HepG2 (cell line): ENCODE results near the gene HNRNPM. TPM values are rescaled to one million over a fixed set of nuclear protein-coding genes. Genes with fewer than 3 reads are reported as not detected.

ENCODE experiments used
- ATAC-seq: fragments of 200-7000 bp; cut with Tn5 transposase; 3 replicates; pipeline ENCODE4 v1.9.1; 2020; ENCODE audit warnings: mild to moderate bottlenecking, moderate library complexity
- BruUV-seq: library from RNA; stranded (reverse); fragments of 400-500 nt; replicated peaks from 2 replicates; lab custom pipeline; 2021; lab: Mats Ljungman, UMichigan
- CTCF ChIA-PET: fragments of 300-600 bp; formaldehyde crosslinking; extraction: SDS; loops from one replicate; lab custom pipeline; 2021; ENCODE audit warnings: low total read pairs, inconsistent platforms, low intra/inter-chr PET ratio; lab: Yijun Ruan, JAX
- POLR2A ChIA-PET: fragments of 350-600 bp; sonication (Branson Sonifier 250); formaldehyde crosslinking; loops from one replicate; lab custom pipeline; 2020; ENCODE audit warnings: antibody characterized with exemption, inconsistent platforms; lab: Yijun Ruan, JAX
- DNase-seq: peaks from one replicate; pipeline ENCODE4 v3.0.0-alpha.2; 2015; ENCODE audit warnings: low spot score
- FAIRE-seq: peaks from 3 replicates; lab custom pipeline; 2011; peaks lifted over from hg19 to GRCh38; lab: Jason Lieb, UNC
- H2AFZ ChIP-seq: one replicate; pipeline ENCODE4 v1.6.1; 2011; ENCODE audit warnings: low read length, inconsistent platforms
- H3K27ac ChIP-seq: fragments of 300-600 bp; 3 replicates; pipeline ENCODE4 v1.8.0; 2011; ENCODE audit warnings: mixed run types, mild to moderate bottlenecking, mixed read lengths, low read length, inconsistent platforms; ENCODE audit not compliant: insufficient read depth; ENCODE audit errors: extremely low read length
- H3K27me3 ChIP-seq, 2 experiments: fragments of 200-600 bp in 1 of 2; 2 replicates in 1 of 2; 3 replicates in 1 of 2; pipeline versions ENCODE4 v1.6.0 to v1.8.0; 2011; ENCODE audit warnings: low read length in 2 of 2, mild to moderate bottlenecking in 2 of 2, moderate library complexity in 2 of 2, inconsistent platforms in 1 of 2; ENCODE audit not compliant: insufficient read depth in 2 of 2, control insufficient read depth in 1 of 2
- H3K36me3 ChIP-seq, 2 experiments: fragments of 200-600 bp in 1 of 2; replicated peaks in 1 of 2; 2 replicates in 1 of 2; 3 replicates in 1 of 2; pipeline versions ENCODE4 v1.5.1 to v1.8.0; 2011; ENCODE audit warnings: low read length in 2 of 2, inconsistent platforms in 1 of 2; ENCODE audit not compliant: insufficient read depth in 2 of 2, control insufficient read depth in 1 of 2
- H3K4me1 ChIP-seq: 2 replicates; pipeline ENCODE4 v1.5.1; 2012; ENCODE audit warnings: low read length, inconsistent platforms; ENCODE audit not compliant: insufficient read depth
- H3K4me2 ChIP-seq: 2 replicates; pipeline ENCODE4 v1.6.0; 2011; ENCODE audit warnings: low read depth, low read length, inconsistent platforms
- H3K4me3 ChIP-seq, 3 experiments: fragments of 200-600 bp in 1 of 3; sonication (generic), shearing (Covaris generic) in 1 of 3; replicated peaks in 1 of 3; 2 replicates each; pipeline ENCODE4 v1.5.1; 2011 to 2016; ENCODE audit warnings: low read length in 3 of 3, inconsistent platforms in 2 of 3, low read depth in 2 of 3, mild to moderate bottlenecking in 2 of 3, control low read depth in 1 of 3, mixed read lengths in 1 of 3; ENCODE audit not compliant: insufficient read depth in 1 of 3
- H3K79me2 ChIP-seq: one replicate; pipeline ENCODE4 v1.6.1; 2011; ENCODE audit warnings: low read length, inconsistent platforms; ENCODE audit not compliant: insufficient read depth
- H3K9ac ChIP-seq: 2 replicates; pipeline ENCODE4 v1.6.0; 2011; ENCODE audit warnings: mild to moderate bottlenecking, low read depth, low read length, inconsistent platforms; ENCODE audit not compliant: insufficient read depth
- H3K9me3 ChIP-seq: 2 replicates; pipeline ENCODE4 v1.5.1; 2012; ENCODE audit warnings: mild to moderate bottlenecking, low read length
- H4K20me1 ChIP-seq: 2 replicates; pipeline ENCODE4 v1.6.0; 2011; ENCODE audit warnings: inconsistent platforms, mild to moderate bottlenecking, low read length, moderate library complexity; ENCODE audit not compliant: insufficient read depth
- ATRX ChIP-seq: sonication (generic); formaldehyde crosslinking; IDR thresholded peaks from 2 replicates; pipeline ENCODE4 v1.4.0; 2020; ENCODE audit warnings: missing genetic modification reagents, borderline replicate concordance
- CEBPB ChIP-seq: IDR thresholded peaks from 2 replicates; pipeline ENCODE4 v1.6.1; 2011; ENCODE audit warnings: low read depth, low read length, improper control_type of control experiment, borderline replicate concordance
- HNRNPUL1 ChIP-seq: fragments of 200-400 bp; formaldehyde crosslinking; IDR thresholded peaks from 2 replicates; pipeline ENCODE4 v1.6.1; 2017; ENCODE audit warnings: low read depth, mild to moderate bottlenecking, low read length, moderate library complexity
- KDM2A ChIP-seq: sonication (generic); formaldehyde crosslinking; IDR thresholded peaks from 2 replicates; pipeline ENCODE4 v1.4.0; 2020; ENCODE audit warnings: low read depth, missing genetic modification reagents, borderline replicate concordance
- MAFK ChIP-seq, 2 experiments: IDR thresholded peaks in 1 of 2; conservative IDR thresholded peaks in 1 of 2; 2 replicates each; pipeline ENCODE4 v1.6.1; 2011; ENCODE audit warnings: improper control_type of control experiment in 2 of 2, low read length in 2 of 2
- PHF5A ChIP-seq: IDR thresholded peaks from one replicate; pipeline ENCODE4 v1.6.1; 2018; ENCODE audit warnings: low read depth, missing genetic modification reagents; ENCODE audit not compliant: unreplicated experiment
- RBM22 ChIP-seq: fragments of 200-400 bp; formaldehyde crosslinking; optimal IDR thresholded peaks from 2 replicates; pipeline ENCODE3; 2017; ENCODE audit warnings: mild to moderate bottlenecking, low read length, moderate library complexity
- SUZ12 ChIP-seq: fragments of 150-350 bp; IDR thresholded peaks from 2 replicates; pipeline ENCODE4 v1.6.1; 2014; ENCODE audit warnings: low read depth, low read length
- ZNF224 ChIP-seq: sonication (generic); formaldehyde crosslinking; IDR thresholded peaks from 2 replicates; pipeline ENCODE4 v1.5.0; 2020; ENCODE audit warnings: mild to moderate bottlenecking, missing genetic modification reagents
- ZNF292 ChIP-seq: sonication (generic); formaldehyde crosslinking; IDR thresholded peaks from 2 replicates; pipeline ENCODE4 v1.8.1; 2022; ENCODE audit warnings: mild to moderate bottlenecking, low read depth, missing genetic modification reagents, borderline replicate concordance
- ZNF749 ChIP-seq: sonication (generic); formaldehyde crosslinking; IDR thresholded peaks from 2 replicates; pipeline ENCODE4 v1.8.0; 2022; ENCODE audit warnings: mild to moderate bottlenecking, missing genetic modification reagents, moderate library complexity, borderline replicate concordance
- ZNF773 ChIP-seq: sonication (generic); formaldehyde crosslinking; IDR thresholded peaks from 2 replicates; pipeline ENCODE4 v1.4.0; 2020; ENCODE audit warnings: missing genetic modification reagents, borderline replicate concordance
- WGBS: methylation state at CpG from one replicate; pipeline ENCODE4 v1.1.6; 2017; ENCODE audit warnings: low lambda C conversion rate; 5-methylcytosine and 5-hydroxymethylcytosine counted together
- in situ Hi-C: cut with HindIII; loops from 2 replicates; pipeline ENCODE4 v1.10.0; 2017; ENCODE audit warnings: low pct_unique_long_range_greater_than_20kb; ENCODE audit not compliant: extremely low pct_ligation_motif_present
- intact Hi-C: fragments of 100-400 bp; cut with micrococcal nuclease; formaldehyde crosslinking; loops from one replicate; pipeline ENCODE4 v1.10.0; 2022; ENCODE audit not compliant: unreplicated experiment
- polyA plus RNA-seq, 8 experiments: library from polyadenylated mRNA; depleted of rRNA in 3 of 8; stranded (reverse) in 7 of 8; unstranded in 1 of 8; fragments of >200 nt; fragmentation: Illumina TruSeq in 4 of 8; extraction: Trizol in 4 of 8; gene quantifications; 2 replicates each; pipeline versions ENCODE4 v1.2.1 to v1.2.3, GENCODE V29; 2011 to 2016; ENCODE audit warnings: low read depth in 4 of 8, missing spikeins in 1 of 8, mixed read lengths in 1 of 8; ENCODE audit not compliant: insufficient read depth in 1 of 8
- total RNA-seq, 5 experiments: library from RNA; depleted of rRNA; stranded (reverse); fragments of >200 nt; fragmentation: Illumina TruSeq; extraction: Trizol; gene quantifications; 2 replicates each; pipeline ENCODE4 v1.2.3, GENCODE V29; 2016; ENCODE audit warnings: low read depth in 1 of 5

HNRNPM gene
- total and polyA plus RNA-seq, 2 of the 13 experiments (the other 11 are each of a cell fraction or from before 2014, with no cell fraction given) = 56.7 to 102 TPM

- no peak for TF ChIP-seq HNRNPUL1
Observed at GRCh38 chr19:8475005-8475404, 30.2 kb downstream of the HNRNPM start (continued).

DNA sequence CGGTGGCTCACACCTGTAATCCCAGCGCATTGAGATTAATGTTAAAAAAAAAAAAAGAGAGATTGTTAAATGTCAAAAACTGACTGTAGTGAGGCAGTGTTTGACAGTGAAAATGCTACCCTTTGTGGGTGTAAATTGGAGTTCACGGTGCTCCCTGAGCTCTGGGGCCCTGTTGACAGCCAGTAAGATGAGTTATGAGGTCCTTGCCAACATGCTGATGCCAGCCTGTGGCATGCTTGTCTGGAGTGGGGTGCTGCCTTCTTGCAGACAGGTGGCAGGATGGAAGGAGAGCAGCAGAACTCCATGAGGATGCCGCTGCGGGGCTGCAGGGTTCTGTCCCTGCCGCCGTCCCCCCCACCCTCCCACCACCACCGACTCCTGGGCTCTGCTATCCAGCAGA, 31.7 kb downstream of the HNRNPM start:
- no peak for FAIRE-seq
- in situ Hi-C loops = no loop called here

DNA sequence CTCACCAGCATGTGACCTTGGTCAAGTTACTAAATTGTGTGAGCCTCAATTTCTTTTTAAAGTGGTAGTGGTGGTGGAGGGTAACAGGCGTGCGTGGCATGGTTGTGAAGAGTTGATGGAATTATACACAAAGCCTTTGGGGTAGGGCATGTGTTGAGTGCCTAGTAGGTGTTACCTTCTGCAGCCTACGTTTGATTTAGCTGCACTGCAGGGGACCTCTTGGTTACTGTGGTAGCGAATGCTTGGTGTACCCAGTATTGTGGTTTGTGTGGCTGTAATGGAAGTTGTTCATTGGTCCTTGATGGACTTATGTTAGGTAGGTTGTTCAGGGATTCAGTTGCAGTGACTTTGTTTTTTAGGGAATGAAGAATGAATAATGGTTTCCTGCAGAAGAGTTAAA, 33.1 kb downstream of the HNRNPM start:
- no peaks in the 10 kb centered on the region for H3K4me1 ChIP-seq
- intact Hi-C loops (no loop called here), in situ Hi-C loops (no loop called here)
- no peaks in the 10 kb centered on the region for H3K27me3 ChIP-seq
- no peak overlapping the region for H3K4me2 ChIP-seq
- no peak for DNase-seq
- TF ChIP-seq ZNF292 (CRISPR knock-in tag) (no peak), RBM22 (peak; percentile 47)
- no peak overlapping the region for H3K4me3 ChIP-seq
- no peak overlapping the region for H3K27ac ChIP-seq
- CTCF ChIA-PET = no interaction called here
- FAIRE-seq = no peak
- POLR2A ChIA-PET = no interaction called here
- H4K20me1 ChIP-seq = peaks cover 47% of the 10 kb centered on the region
- peaks cover 45 to 80% of the 10 kb centered on the region in 2 experiments for H3K36me3 ChIP-seq
- H3K79me2 ChIP-seq = peaks cover 63% of the 10 kb centered on the region
- 100% methylated on average over 4 of the region's 4 CpGs for WGBS
- ATAC-seq = no peak
- no TSS peak for BruUV-seq
- no peaks in the 10 kb centered on the region for H3K9me3 ChIP-seq
- no peak overlapping the region for H2AFZ ChIP-seq
- H3K9ac ChIP-seq = no peak overlapping the region

More for the DNA sequence above, 31.7 kb downstream of the HNRNPM start:
- Histone ChIP-seq H3K79me2 (peaks cover 61% of the 10 kb centered on the region), H3K9ac (no peak overlapping the region), H3K4me2 (no peak overlapping the region), H3K27me3 (no peaks in the 10 kb centered on the region), H4K20me1 (peaks cover 37% of the 10 kb centered on the region; the same call in 1 of the 2 replicates), H2AFZ (no peak overlapping the region), H3K4me3 (no peak overlapping the region), H3K9me3 (no peaks in the 10 kb centered on the region), H3K36me3 (peaks cover 45 to 78% of the 10 kb centered on the region in 2 experiments), H3K27ac (no peak overlapping the region), H3K4me1 (no peaks in the 10 kb centered on the region)
- no peak for DNase-seq
- WGBS = 97% methylated on average over 3 of the region's 8 CpGs
- ATAC-seq = no peak
- CTCF ChIA-PET = no interaction called here
- no TSS peak for BruUV-seq
- POLR2A ChIA-PET = interaction anchor here (0.7 kb wide), 1 partner anchor 21 kb away, joined by 3 read pairs; no protein-coding TSS in a partner anchor
- intact Hi-C loops = no loop called here
- TF ChIP-seq ATRX (CRISPR knock-in tag) (no peak), ZNF773 (CRISPR knock-in tag) (no peak), ZNF749 (CRISPR knock-in tag) (no peak), KDM2A (CRISPR knock-in tag) (no peak), ZNF224 (no peak), PHF5A (no peak), MAFK (conservative IDR thresholded peaks at IDR 0.05 in 1 of 2, IDR thresholded peaks at IDR 0.05 in 1 of 2; ENCODE audit: low read length in 2 of 2) (no peak), CEBPB (no peak), SUZ12 (no peak)
